ENCODE data around the gene RNF151.

- TF ChIP-seq POLR2A (IDR thresholded peaks at IDR 0.05), result no peak
- TF ChIP-seq CTCF (IDR thresholded peaks at IDR 0.05), result no peak
Observed at GRCh38 chr16:1920727-1921171, 45.9 kb upstream of the RNF151 start.
